Endothelial cell of umbilical vein (primary cell): ENCODE data around the gene MAFB.

Source experiments
- CTCF ChIP-seq, 2 donors: IDR thresholded peaks; 1 replicate in 1 of 2; 2 replicates in 1 of 2; pipeline ENCODE4 v1.5.1; 2011; ENCODE audit warnings: low read length in 2 of 2, mild to moderate bottlenecking in 2 of 2, moderate library complexity in 2 of 2, control low read depth in 1 of 2, inconsistent platforms in 1 of 2, low read depth in 1 of 2; ENCODE audit not compliant: insufficient read depth in 1 of 2; ENCODE audit errors: extremely low read depth in 1 of 2
- EZH2 ChIP-seq: IDR thresholded peaks from 2 replicates; pipeline ENCODE4 v1.6.1; 2012; ENCODE audit warnings: borderline replicate concordance, low read depth, mild to moderate bottlenecking, moderate library complexity, low read length, inconsistent platforms; ENCODE audit not compliant: severe bottlenecking
- POLR2A ChIP-seq: IDR thresholded peaks from 2 replicates; pipeline ENCODE4 v1.6.1; 2012; ENCODE audit warnings: low read depth, mild to moderate bottlenecking, control low read depth, low read length
- POLR2AphosphoS5 ChIP-seq: IDR thresholded peaks from 2 replicates; pipeline ENCODE4 v1.6.1; 2012; ENCODE audit warnings: low read depth, mild to moderate bottlenecking, control low read depth, low read length, moderate library complexity; ENCODE audit not compliant: insufficient read depth

GRCh38 chr20:40663304-40663790 is 25.7 kb downstream of the MAFB start:
- TF ChIP-seq CTCF (IDR thresholded peaks at IDR 0.05; ENCODE audit: extremely low read depth in 1 of 2, insufficient read depth in 1 of 2, low read depth in 1 of 2, low read length in 2 of 2) (no peak), POLR2AphosphoS5 (no peak), POLR2A (no peak), EZH2 (no peak)
